ENCODE measurements around the gene SLIT1.

DNA sequence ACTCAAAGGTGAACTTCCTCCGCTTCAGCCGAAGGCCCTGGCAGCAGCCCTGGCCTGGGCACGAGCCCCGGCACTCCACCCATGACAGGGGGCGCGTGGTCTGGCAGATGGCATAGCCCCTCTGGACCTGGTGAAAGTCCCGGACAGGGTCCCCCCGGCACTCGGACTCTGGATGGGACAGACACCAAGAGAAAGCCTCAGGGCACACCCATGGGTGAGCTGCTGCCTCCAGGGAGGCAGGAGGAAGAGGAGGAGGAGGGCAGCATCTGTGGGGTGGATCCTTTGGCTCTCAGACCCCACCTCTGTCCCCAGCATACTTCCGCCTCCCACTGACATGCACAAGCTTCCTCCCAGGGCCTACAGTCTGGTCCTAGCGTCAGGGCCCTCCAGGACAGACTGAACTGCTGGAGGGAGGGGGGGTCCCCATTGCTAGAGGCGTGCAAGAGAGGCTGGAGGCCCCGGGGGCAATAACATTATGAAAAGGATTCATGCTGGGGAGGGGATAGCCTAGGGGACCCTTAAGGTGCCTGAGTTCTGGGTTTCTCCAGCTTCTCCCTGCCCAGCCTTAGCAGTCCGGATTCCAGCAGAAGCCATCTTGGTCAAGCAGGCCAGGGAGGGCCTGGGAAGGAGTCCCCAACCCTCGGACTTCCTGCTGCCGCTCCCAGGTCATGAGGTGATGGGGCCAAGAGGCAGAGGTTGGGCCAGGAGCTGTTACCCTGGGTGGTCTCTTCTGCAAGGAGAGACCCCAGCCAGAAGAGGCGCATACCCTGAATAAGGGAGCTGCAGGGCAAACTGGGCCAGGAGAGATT lies 184.4 kb downstream of the SLIT1 start:
- TF ChIP-seq POLR2A (IDR thresholded peaks at IDR 0.05; ENCODE audit: low read depth, low read length) (no peak), TAF1 (IDR thresholded peaks at IDR 0.05; ENCODE audit: borderline replicate concordance, low read depth, low read length) (no peak)

Data from GM12892 (cell line).